NB4 (cell line): ENCODE data around the gene TFG.

Experiments
- MAX ChIP-seq: IDR thresholded peaks from 2 replicates; pipeline ENCODE4 v1.6.1; 2011; ENCODE audit warnings: low read depth, low read length
- POLR2A ChIP-seq: IDR thresholded peaks from 2 replicates; pipeline ENCODE4 v1.6.1; 2011; ENCODE audit warnings: mild to moderate bottlenecking; ENCODE audit not compliant: insufficient read length; ENCODE audit errors: extremely low read depth
- TF ChIP-seq, protein P1 (sequence below): IDR thresholded peaks from one replicate; pipeline ENCODE4 v1.5.1; 2012; ENCODE audit warnings: low read depth, low read length

DNA sequence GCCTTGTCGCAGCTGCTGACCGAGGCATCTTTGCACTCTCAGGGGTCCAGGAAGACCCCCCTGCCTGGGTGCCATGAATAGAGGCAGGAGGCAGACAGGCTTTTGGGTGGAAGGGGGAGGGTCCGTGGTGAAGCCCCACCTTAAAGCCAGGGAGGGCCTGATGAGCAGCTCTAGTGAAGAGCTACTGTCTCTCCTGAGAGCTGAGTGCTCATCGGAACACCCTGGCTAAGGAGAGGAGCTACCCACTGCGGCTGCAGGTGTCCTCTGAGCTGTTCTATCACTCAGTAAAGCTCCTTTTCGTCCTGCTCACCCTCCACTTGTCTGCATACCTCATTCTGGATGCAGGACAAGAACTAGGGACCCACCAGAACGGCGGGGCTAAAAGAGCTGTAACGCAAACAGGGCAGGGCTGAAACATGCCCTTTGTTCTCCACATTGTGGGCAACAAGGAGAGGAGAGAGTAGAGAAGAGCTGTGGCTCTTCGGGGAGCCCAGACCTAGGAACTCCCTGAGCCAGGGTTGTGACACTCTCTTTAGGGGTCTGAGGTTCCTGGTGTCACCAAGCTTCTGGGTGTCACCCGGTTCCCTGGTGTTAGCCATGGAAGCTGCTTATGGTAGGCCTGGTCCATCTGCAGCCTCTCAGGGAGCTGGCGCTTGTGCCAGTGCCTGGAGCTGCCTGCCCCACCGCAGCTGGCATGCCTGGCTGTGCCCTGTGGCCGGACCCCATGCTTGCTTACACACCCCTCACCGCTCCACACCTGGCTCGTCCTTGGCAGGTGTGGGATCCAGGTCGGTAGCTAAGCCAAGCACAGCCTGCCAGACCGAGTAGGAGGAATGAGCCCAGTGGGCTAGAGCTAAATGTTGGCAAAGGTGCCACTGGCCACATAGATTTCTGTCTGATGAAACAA, 26.2 kb upstream of the TFG start:
- TF ChIP-seq, protein P1, sequence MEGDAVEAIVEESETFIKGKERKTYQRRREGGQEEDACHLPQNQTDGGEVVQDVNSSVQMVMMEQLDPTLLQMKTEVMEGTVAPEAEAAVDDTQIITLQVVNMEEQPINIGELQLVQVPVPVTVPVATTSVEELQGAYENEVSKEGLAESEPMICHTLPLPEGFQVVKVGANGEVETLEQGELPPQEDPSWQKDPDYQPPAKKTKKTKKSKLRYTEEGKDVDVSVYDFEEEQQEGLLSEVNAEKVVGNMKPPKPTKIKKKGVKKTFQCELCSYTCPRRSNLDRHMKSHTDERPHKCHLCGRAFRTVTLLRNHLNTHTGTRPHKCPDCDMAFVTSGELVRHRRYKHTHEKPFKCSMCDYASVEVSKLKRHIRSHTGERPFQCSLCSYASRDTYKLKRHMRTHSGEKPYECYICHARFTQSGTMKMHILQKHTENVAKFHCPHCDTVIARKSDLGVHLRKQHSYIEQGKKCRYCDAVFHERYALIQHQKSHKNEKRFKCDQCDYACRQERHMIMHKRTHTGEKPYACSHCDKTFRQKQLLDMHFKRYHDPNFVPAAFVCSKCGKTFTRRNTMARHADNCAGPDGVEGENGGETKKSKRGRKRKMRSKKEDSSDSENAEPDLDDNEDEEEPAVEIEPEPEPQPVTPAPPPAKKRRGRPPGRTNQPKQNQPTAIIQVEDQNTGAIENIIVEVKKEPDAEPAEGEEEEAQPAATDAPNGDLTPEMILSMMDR: no peak
- TF ChIP-seq POLR2A (no peak), MAX (no peak)
